Measurements from ENCODE around the gene SLC36A1.

SLC36A1 gene

DNA sequence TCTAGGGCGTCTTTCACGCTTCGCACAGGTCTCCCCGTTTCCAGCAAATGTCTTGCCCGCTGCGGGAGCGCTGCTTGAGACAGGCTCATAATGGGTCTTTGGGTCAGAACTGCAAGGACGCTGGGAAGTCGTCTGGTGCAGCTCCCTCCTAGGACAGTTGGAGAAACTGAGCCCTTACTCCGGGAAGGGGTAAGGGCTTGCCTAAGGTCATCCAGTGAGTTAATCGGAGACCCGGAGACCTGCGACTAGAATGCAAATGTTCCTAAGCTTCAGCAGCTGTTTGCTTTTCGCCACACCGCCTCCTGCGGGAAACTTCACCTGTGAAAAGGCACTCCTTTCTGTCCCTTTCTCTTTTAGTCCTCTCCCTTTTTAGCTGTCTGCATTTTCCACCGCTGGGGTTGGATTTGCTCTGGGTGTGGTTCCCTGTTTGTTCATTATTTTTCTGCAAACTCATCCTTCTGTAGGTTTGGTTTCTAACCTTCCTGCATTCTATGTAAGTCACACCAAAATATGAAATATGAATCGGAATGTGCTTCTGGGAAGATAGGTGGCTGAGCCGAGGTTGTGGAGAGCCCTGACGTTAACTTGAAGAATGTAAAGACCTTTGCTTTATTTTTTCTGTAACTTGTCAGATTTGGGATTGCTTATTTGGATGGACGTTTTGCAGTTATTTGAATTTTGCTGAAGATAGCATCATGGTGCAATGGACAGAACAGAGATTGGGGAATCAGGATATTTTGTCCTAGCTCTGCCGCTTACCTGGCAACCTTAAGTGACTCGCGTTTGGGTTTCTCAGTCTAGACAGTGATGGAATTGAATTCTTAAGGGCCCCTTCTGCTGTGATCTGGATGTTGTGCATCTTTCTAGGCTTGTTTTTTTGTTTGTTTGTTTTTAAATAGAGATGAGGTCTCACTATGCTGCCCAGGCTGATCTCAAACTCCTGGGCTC is 909 bp downstream of the SLC36A1 start:
- Histone ChIP-seq H3K27me3 (ENCODE audit: control insufficient read depth, insufficient read depth, low read length) (no peaks in the 10 kb centered on the region), H3K9ac (peak overlapping the region; percentile 81), H3K9me3 (ENCODE audit: control insufficient read depth, low read length) (no peaks in the 10 kb centered on the region), H3K4me1 (peaks cover 23% of the 10 kb centered on the region), H3K4me2 (ENCODE audit: low read length) (peak overlapping the region; percentile 67), H3K27ac (peak overlapping the region; percentile 94), H2AFZ (peak overlapping the region; percentile 52), H3K79me2 (peaks cover 25% of the 10 kb centered on the region), H3K36me3 (ENCODE audit: control insufficient read depth, insufficient read depth, low read length) (no peaks in the 10 kb centered on the region), H3K4me3 (ENCODE audit: low read depth, low read length) (peak overlapping the region; percentile 95)
- TF ChIP-seq, protein P1, sequence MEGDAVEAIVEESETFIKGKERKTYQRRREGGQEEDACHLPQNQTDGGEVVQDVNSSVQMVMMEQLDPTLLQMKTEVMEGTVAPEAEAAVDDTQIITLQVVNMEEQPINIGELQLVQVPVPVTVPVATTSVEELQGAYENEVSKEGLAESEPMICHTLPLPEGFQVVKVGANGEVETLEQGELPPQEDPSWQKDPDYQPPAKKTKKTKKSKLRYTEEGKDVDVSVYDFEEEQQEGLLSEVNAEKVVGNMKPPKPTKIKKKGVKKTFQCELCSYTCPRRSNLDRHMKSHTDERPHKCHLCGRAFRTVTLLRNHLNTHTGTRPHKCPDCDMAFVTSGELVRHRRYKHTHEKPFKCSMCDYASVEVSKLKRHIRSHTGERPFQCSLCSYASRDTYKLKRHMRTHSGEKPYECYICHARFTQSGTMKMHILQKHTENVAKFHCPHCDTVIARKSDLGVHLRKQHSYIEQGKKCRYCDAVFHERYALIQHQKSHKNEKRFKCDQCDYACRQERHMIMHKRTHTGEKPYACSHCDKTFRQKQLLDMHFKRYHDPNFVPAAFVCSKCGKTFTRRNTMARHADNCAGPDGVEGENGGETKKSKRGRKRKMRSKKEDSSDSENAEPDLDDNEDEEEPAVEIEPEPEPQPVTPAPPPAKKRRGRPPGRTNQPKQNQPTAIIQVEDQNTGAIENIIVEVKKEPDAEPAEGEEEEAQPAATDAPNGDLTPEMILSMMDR (IDR thresholded peaks at IDR 0.05): no peak

DNA sequence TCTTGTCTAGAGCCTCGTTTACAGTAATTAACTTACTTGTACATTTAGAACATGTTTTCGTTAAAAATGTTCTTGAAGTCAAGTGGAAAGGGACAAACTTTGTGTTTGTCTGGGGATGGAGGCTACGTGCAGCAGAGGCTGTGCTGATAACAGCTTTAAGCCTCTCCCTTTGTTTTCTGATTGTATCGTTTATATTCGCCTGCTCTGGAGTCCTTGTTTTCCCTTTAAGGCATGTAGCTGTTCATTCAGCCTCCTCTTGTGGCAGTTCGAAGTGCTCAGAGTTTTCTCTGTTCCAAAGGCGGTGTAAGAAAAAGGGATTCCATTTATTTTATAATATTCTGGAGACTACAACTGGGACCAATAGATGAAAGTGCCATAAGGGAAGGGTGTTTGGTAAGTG is 1.9 kb downstream of the SLC36A1 start:
- no peaks in the 10 kb centered on the region for H3K36me3 ChIP-seq (ENCODE audit: control insufficient read depth, insufficient read depth, low read length)
- peak overlapping the region; percentile 95 for H3K4me3 ChIP-seq (ENCODE audit: low read depth, low read length)
- peaks cover 29% of the 10 kb centered on the region for H3K4me1 ChIP-seq
- H3K27ac ChIP-seq: peak overlapping the region; percentile 94
- peak overlapping the region; percentile 67 for H3K4me2 ChIP-seq (ENCODE audit: low read length)
- TF ChIP-seq, protein P1 (IDR thresholded peaks at IDR 0.05): no peak
- peaks cover 25% of the 10 kb centered on the region for H3K79me2 ChIP-seq
- no peak overlapping the region for H2AFZ ChIP-seq
- no peak overlapping the region for H3K9ac ChIP-seq
- no peaks in the 10 kb centered on the region for H3K9me3 ChIP-seq (ENCODE audit: control insufficient read depth, low read length)
- no peaks in the 10 kb centered on the region for H3K27me3 ChIP-seq (ENCODE audit: control insufficient read depth, insufficient read depth, low read length)

DNA sequence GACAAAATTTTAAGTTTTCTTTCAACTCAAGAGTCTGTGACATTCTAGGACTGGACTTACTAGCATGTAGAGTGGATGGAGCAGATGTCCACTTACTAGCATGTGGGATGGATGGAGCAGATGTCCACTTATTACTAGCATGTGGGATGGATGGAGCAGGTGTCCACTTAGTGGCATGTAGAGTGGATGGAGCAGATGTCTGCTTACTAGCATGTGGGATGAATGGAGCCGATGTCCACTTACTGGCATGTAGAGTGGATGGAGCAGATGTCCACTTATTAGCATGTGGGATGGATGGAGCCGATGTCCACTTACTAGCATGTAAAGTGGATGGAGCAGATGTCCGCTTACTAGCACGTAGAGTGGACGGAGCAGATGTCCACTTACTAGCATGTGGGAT is 2.4 kb downstream of the SLC36A1 start:
- Histone ChIP-seq H3K4me1 (peaks cover 32% of the 10 kb centered on the region), H3K79me2 (peaks cover 21% of the 10 kb centered on the region), H3K9ac (no peak overlapping the region), H2AFZ (no peak overlapping the region), H3K36me3 (ENCODE audit: control insufficient read depth, insufficient read depth, low read length) (no peaks in the 10 kb centered on the region), H3K4me2 (ENCODE audit: low read length) (peak overlapping the region; percentile 67), H3K27ac (peak overlapping the region; percentile 94), H3K4me3 (ENCODE audit: low read depth, low read length) (peak overlapping the region; percentile 95), H3K9me3 (ENCODE audit: control insufficient read depth, low read length) (no peaks in the 10 kb centered on the region), H3K27me3 (ENCODE audit: control insufficient read depth, insufficient read depth, low read length) (no peaks in the 10 kb centered on the region)
- TF ChIP-seq, protein P1 (IDR thresholded peaks at IDR 0.05): no peak

DNA sequence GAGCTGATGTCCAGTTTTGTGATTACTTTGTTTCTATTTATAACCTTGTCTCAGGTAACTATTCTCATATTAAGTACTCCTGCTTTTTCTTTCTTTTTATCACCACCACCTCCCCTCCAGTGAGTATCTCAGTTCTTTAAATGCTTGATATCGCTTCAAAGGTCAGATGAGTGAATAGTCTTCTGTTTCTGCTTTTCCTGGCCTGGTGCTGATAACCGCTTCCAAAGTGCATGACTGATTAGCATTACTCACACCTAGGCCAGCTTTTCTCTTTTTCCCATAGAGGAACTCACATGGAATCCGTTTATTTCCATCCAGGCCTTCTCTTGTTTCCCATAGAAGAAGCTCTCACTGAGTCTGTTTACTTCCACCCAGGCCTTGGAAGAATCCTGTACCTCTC is 3.2 kb downstream of the SLC36A1 start:
- peaks cover 23% of the 10 kb centered on the region for H3K79me2 ChIP-seq
- H3K9me3 ChIP-seq (ENCODE audit: control insufficient read depth, low read length): no peaks in the 10 kb centered on the region
- H3K27ac ChIP-seq: peak overlapping the region; percentile 94
- H3K4me1 ChIP-seq: peaks cover 40% of the 10 kb centered on the region
- H3K9ac ChIP-seq: no peak overlapping the region
- peak overlapping the region; percentile 95 for H3K4me3 ChIP-seq (ENCODE audit: low read depth, low read length)
- no peaks in the 10 kb centered on the region for H3K27me3 ChIP-seq (ENCODE audit: control insufficient read depth, insufficient read depth, low read length)
- H2AFZ ChIP-seq: no peak overlapping the region
- no peaks in the 10 kb centered on the region for H3K36me3 ChIP-seq (ENCODE audit: control insufficient read depth, insufficient read depth, low read length)
- TF ChIP-seq, protein P1 (IDR thresholded peaks at IDR 0.05): no peak
- peak overlapping the region; percentile 67 for H3K4me2 ChIP-seq (ENCODE audit: low read length)

Data from parathyroid adenoma (tissue), 2 donors.